Measurements from ENCODE around the gene PSD2.

PSD2 gene

DNA sequence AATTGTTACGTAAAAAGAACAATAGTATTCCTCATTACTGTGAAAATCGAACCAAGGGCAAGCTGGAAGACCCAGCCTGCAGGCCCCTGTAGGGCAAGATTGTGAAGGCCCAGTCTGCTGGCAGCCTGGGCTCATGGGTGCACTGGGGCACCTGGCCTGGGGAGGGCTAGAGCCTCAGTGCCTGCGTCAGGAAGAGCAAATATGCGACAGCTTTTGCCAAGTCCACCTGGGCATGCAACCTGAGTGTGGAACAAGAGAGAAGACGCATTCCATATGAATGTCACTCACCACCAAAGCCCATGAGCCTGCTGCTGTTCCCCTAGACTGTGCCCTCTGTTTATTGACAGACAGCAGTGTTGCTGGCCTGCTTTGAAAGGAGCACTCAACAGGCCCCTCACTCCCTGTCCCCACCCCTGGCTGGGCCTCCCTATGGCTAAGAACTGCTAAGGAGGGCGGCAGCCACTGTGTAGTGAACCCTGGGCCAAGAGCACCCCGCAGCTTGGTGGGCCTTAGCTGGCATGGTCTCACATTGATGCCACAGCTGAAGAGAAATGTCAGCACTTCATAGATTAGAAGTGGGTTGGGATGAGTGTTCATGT, 28.2 kb downstream of the PSD2 start:
- no peak for DNase-seq (ENCODE audit: low read depth, low spot score)
- no peak overlapping the region for H3K4me3 ChIP-seq (ENCODE audit: low read length)

GRCh38 chr5:139825690-139826089, 30.1 kb downstream of the PSD2 start:
- DNase-seq (ENCODE audit: low read depth, low spot score), result no peak
- H3K4me3 ChIP-seq (ENCODE audit: low read length), result no peak overlapping the region

DNA sequence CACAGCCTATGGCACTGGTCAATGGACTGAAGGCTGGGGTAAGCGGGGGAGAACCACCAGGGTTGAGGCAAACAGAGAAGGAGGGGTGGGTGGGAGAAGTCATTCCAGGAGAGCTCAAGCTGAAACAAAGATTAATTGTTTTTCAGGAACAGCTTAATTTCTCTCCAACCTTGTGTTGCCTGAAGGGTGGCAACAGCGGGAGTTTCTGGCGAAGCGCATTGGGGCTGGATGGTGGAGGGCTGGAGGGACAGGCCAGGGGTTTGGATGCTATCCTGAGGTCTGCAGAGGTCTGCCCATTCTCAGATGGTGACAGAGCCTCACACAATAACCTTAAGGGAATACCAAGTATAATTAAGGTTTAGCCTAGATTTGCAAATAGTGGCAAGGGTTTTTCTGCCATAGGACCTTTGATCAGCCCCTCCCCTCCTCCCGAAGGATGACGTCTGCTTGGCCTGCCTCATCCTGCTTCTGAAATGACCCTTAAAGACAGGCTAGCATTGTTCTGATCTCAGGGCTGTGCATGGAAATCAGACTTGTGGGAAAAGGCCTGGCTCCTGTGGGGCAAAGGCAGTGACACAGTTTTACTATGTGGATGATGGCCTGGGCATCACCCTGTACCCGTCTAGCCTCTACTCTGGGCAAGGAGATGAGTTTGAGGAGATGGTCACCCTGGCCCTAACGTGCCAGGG, 32.7 kb downstream of the PSD2 start:
- no peak for DNase-seq (ENCODE audit: low read depth, low spot score)
- no peak overlapping the region for H3K4me3 ChIP-seq (ENCODE audit: low read length)

- DNase-seq (ENCODE audit: low read depth, low spot score), result no peak
Measured at GRCh38 chr5:139829471-139829870, 33.9 kb downstream of the PSD2 start.

GRCh38 chr5:139831624-139832023, 36.0 kb downstream of the PSD2 start:
- H3K4me3 ChIP-seq (ENCODE audit: low read length), result no peak overlapping the region
- DNase-seq (ENCODE audit: low read depth, low spot score), result no peak

More at GRCh38 chr5:139829471-139829870, 33.9 kb downstream of the PSD2 start:
- no peak overlapping the region for H3K4me3 ChIP-seq (ENCODE audit: low read length)

DNA sequence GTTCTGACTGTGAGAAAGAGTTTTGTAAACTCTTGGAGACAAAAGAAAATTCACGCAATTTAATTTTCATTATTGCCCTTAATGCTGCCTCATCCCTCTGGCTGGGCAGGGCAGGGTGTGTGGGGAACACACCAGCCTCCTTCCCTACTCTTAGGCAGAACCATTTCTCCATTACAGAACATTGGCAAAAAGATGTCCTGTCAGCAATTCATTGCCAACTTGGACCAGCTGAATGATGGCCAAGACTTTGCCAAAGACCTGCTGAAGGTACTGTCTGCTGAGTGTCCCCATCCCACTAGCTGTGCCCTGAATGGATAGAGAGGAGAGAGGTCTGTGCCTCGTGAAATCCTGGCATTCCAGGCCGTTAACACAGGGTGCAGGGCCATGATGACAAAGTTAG, 37.9 kb downstream of the PSD2 start:
- no peak overlapping the region for H3K4me3 ChIP-seq (ENCODE audit: low read length)
- DNase-seq (ENCODE audit: low read depth, low spot score), result no peak

DNA sequence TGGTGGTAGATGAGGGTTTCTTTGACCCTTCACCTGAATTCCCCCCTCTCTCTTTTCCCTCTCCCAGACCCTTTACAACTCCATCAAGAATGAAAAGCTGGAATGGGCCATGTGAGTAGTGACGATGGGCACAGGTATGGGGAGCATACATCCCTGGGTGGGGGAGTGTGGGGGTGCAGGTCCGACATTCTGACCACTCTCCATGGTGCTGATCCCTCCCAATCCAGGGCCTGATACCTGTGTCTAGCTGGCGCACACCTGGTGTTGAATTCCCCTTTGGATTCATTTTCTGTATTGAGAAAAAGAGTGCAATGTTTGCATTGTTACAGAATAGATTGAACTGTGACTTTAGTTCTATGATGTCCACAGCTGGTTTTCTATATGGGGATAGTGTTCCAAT, 40.0 kb downstream of the PSD2 start:
- no peak for DNase-seq (ENCODE audit: low read depth, low spot score)
- H3K4me3 ChIP-seq (ENCODE audit: low read length), result no peak overlapping the region

DNA sequence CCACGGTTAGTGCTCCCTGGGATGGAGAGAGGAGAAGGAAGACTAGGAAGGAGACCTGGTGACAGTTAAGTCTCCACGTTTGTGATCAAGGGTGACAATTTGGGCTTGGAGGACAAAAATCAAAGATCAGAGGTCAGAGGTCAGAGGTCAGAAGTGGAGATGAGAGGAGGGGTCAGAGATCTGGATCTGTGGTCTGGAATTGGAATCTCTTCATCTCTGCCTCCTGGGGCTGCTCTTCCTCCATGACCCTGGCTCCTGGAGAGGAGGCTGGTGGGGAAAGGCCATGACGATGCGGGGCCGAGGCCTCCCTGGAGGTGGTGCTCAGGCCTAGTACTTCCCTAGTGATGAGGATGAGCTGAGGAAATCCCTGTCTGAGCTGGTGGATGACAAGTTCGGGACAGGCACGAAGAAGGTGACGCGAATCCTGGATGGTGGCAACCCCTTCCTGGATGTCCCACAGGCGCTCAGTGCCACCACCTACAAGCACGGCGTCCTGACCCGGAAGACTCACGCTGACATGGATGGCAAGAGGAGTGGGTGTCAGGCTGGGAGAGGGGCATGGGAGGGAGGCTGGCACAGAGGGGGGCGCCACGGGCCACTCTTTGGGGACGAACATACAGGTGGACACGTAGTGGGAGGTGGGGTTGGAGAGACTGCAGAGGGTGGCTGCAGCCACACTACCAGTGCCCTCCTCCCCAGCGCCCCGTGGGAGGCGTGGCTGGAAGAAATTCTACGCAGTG, 41.0 kb downstream of the PSD2 start:
- no peak overlapping the region for H3K4me3 ChIP-seq (ENCODE audit: low read length)
- no peak for DNase-seq (ENCODE audit: low read depth, low spot score)

- no peak for DNase-seq (ENCODE audit: low read depth, low spot score)
Measured at GRCh38 chr5:139837711-139838380, 42.2 kb downstream of the PSD2 start.

DNA sequence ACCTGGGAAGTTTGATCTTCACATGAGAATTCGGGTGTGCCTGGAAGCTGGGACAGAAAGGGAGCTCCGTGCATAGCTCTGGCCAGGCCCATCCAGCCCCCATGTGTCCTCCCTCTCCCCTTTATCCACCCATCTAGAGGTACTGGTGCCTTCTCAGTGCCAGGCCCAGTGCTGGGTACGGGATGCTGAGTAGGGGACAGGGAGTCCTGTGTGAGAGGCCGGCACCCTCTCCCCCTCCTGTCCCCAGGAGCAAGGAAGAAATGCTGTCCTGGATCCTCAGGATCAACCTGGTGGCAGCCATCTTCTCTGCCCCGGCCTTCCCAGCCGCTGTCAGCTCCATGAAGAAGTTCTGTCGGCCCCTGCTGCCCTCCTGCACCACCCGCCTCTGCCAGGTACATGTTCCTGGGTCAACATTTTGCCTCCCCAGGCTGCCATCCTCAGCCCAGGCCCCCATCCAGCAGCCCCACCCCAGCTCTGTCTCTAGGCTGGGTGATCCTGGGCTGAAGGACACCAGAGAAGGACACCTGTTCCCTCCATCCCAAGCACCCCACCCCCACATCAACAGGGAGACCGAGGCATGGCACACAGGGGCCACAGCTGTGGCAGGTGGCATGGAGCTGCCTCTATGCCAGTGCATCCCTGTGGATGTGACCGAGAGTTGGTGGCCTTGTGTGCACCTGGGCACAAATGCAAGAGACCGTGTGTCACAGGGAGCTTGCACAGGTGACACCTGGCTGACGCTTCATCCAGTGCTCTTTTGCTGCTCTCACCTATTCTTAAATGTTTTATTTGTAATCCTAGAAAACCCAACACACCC, 43.0 kb downstream of the PSD2 start:
- DNase-seq (ENCODE audit: low read depth, low spot score), result no peak
- H3K4me3 ChIP-seq (ENCODE audit: low read length), result no peak overlapping the region

More at GRCh38 chr5:139837711-139838380, 42.2 kb downstream of the PSD2 start:
- H3K4me3 ChIP-seq (ENCODE audit: low read length), result no peak overlapping the region

- H3K4me3 ChIP-seq (ENCODE audit: low read length), result no peak overlapping the region
- no peak for DNase-seq (ENCODE audit: low read depth, low spot score)
Measured at GRCh38 chr5:139839232-139839815, 43.7 kb downstream of the PSD2 start.

GRCh38 chr5:139839918-139840317, 44.3 kb downstream of the PSD2 start:
- no peak for DNase-seq (ENCODE audit: low read depth, low spot score)
- no peak overlapping the region for H3K4me3 ChIP-seq (ENCODE audit: low read length)

DNA sequence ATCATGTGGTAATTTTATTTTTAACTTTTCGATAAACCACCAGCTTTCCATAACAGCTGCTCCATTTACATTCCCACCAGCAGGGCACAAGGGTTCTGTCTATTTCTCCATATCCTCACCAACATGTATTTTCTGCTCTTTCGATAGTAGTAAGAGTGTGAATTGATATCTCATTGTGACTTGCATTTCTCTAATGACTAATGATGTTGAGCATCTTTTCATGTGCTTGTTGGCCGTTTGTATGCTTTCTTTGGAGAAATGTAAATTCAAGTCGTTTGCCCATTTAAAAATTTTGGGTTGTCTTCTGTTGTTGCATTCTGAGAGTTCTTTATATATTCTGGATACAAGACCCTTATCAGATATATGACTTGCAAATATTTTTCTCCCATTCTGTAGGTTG, 45.9 kb downstream of the PSD2 start:
- H3K4me3 ChIP-seq (ENCODE audit: low read length), result no peak overlapping the region
- DNase-seq (ENCODE audit: low read depth, low spot score), result no peak

GRCh38 chr5:139842321-139842720, 46.7 kb downstream of the PSD2 start:
- no peak overlapping the region for H3K4me3 ChIP-seq (ENCODE audit: low read length)
- DNase-seq (ENCODE audit: low read depth, low spot score), result no peak

DNA sequence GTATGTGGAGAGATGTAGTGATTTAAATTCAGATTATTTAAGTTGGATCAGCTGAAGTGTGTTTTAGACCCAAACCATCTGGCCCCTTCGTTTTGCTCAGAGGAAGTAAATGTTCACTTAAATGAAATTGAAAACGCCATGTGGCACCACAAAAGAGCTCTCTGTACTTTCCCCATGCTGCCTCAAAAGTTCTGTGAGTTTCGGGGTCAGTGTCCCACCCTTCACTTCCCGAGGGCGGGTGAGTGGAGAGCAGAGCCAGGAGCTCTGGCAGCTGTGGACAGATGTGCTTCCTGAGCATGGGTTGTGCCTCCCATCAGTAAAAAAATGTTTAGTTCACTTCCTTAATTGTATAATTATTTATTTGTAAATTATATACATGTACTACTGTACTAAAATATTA, 48.4 kb downstream of the PSD2 start:
- no peak for DNase-seq (ENCODE audit: low read depth, low spot score)
- H3K4me3 ChIP-seq (ENCODE audit: low read length), result no peak overlapping the region

- DNase-seq (ENCODE audit: low read depth, low spot score), result peak; percentile 61
- no peak overlapping the region for H3K4me3 ChIP-seq (ENCODE audit: low read length)
Measured at GRCh38 chr5:139844472-139845145, 49.0 kb downstream of the PSD2 start.

GRCh38 chr5:139845846-139846681, 50.5 kb downstream of the PSD2 start:
- DNase-seq (ENCODE audit: low read depth, low spot score), result no peak
- no peak overlapping the region for H3K4me3 ChIP-seq (ENCODE audit: low read length)
